Central memory CD4-positive, alpha-beta T cell (primary cell): ENCODE results near the gene CD37.
"Not testable (repeated sequence)": the region's sequence is repeated elsewhere in the genome, so short reads cannot be mapped to it uniquely, and the experiment has no call there.

ENCODE experiments used
- DNase-seq: peaks from one replicate; pipeline ENCODE4 v3.0.0; 2022

CD37 gene

DNA sequence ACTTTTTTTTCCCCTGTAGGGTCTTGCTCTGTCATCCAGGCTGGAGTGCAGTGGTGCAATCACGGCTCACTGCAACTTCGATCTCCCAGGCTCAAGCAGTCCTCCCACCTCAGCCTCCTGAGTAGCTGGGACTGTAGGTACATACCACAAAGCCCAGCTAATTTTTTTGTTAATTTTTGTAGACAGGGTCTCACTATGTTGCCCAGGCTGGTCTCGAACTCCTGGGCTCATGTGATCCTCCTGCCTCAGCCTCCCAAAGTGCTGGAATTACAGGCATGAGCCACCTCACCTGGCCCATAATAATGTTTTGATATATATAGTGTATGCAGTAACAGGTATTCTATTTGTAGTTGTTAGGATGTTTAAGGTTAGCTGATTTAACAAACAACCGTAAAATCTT is 4.0 kb upstream of the CD37 start:
- DNase-seq: not testable (repeated sequence)

DNA sequence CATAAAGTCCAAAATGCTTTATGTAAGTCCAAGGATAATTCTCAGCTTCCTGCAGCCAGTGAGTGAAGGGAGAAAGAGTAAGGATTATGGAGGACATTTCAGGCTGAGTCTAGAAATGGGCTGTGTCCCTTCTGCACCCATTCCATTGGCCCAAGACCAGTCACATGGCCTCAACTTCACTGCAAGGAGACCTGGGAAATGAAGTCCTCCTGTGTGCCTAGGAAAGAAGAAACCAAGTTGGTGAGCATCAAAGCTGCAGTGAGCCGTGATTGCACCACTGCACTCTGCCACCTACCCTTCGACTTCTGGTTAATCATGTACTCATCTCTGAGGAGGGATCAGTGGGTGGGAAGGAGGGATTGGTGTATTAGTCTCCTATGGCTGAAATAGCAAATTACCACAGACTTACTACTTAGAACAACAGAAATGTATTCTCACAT is 3.6 kb upstream of the CD37 start:
- DNase-seq: peak; percentile 68

DNA sequence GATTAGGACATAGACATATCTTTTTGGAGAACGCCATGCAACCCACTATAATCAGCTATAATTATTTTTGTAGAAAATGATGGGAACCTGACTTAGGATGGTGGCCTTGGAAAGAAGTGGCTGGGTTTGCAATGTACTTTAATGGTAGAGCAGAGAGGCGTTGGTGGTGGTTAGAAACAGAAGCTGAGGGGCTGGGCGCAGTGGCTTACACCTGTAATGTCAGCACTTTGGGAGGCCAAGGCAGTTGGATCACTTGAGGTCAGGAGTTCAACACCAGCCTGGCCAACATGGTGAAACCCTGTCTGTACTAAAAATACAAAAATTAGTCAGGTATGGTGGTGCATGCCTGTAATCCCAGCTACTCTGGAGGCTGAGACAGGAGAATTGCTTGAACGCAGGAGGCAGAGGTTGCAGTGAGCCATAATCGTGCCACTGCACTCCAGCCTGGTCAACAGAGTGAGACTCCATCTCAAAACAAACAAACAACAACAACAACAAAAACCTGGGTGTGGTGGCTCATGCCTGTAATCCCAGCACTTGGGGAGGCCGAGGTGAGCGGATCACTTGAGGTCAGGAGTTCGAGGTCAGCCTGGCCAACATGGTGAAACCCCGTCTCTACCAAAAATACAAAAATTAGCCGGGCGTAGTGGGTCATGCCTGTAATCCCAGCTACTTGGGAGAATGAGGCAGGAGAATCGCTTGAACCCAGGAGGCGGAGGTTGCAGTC is 2.4 kb upstream of the CD37 start:
- not testable (repeated sequence) for DNase-seq

DNA sequence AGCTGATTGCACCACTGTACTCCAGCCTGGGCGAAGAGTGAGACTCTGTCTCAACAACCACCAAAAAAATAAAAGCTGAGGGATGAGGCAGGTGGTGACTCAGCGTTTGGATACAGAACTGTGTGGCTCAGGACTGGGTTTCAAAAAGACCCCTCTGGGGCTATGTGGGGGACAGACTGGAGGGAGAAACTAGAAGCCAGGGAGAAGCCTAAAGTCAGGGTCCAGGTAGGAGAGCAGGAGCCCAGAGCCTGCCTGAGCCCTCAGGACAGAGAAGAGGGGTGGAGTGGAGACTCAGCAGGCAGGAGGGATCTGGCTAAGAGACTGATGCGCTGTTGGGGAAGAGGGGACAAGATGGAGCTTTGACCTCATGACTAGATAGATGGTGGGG is 1.8 kb upstream of the CD37 start:
- no peak for DNase-seq

DNA sequence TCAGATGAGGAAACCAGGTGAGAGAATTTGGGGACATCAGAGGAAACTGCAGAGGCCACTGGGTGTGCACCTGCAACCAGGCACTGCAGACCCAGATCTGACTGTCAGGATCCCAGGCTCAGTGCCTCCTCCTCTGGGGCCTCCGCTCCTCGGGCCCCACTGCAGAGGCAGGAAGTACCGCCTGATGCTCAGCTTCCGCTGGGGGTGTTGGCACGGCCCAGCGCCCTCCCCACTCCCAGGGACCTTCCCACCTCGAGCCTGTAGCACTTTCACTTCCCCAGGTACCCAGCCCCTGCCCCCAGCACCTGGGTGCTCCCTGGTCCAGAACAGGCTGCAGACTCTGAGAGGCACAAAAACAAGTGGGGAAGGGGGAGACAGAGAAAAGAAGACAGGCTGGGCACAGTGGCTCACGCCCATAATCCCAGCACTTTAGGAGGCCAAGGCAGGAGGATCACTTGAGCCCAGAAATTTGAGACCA is 1.4 kb upstream of the CD37 start:
- DNase-seq: peak; percentile 69

DNA sequence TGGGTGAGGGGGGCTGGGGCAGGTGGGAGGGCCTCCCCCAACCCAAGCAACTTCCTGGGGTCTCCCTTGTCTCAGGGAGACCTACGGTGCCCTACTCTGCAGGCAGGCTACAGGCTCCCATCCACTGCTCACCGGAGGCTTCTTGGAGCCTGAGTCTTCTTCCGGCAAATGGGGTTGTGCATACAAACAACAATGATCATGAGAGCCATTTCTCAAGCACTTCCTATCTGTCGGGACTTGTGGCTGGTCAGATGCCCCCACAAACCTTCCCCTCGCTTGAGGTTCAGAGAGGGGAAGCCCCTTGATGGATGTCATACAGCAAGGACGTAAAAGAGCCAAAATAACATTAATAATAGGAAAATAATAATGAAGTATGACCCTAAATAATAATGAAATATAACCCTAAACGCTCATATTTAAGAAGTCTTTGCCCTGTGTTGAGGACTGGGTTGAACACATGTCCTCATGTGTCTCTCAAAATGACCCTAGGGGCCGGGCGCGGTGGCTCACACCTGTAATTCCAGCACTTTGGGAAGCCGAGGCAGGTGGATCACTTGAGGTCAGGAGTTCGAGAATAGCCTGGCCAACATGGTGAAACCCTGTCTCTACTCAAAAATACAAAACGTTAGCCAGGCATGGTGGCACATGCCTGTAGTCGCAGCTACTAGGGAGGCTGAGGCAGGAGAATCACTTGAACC is 727 bp downstream of the CD37 start:
- DNase-seq: peak; percentile 28

DNA sequence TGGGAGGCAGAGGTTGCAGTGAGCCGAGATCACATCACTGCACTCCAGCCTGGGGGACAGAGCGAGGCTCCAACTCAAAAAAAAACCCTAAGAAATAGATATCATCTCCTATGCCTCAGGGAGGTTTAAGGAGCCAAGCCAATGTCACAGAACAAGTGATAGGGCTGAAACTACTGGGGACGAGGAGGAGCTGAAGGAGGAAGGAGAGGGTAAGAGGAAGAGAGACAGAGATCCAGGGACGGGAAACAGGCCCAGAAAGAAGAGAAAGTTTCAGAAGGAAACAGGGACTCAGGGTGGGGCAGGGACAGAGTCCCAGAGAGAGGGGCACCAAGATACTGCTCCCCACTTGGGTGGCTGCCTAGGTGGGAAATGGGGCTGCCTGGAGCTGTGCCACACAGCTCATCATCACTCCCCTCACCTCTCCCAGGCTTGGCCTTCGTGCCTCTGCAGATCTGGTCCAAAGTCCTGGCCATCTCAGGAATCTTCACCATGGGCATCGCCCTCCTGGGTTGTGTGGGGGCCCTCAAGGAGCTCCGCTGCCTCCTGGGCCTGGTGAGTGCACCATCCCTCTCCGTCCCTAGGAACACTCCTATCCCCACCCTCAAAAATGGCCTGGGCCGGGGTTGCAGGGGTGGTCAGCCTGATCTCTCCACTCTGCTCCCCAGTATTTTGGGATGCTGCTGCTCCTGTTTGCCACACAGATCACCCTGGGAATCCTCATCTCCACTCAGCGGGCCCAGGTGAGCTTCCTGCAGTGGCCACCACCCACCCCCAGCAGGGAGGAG is 1.5 kb downstream of the CD37 start:
- DNase-seq: no peak

DNA sequence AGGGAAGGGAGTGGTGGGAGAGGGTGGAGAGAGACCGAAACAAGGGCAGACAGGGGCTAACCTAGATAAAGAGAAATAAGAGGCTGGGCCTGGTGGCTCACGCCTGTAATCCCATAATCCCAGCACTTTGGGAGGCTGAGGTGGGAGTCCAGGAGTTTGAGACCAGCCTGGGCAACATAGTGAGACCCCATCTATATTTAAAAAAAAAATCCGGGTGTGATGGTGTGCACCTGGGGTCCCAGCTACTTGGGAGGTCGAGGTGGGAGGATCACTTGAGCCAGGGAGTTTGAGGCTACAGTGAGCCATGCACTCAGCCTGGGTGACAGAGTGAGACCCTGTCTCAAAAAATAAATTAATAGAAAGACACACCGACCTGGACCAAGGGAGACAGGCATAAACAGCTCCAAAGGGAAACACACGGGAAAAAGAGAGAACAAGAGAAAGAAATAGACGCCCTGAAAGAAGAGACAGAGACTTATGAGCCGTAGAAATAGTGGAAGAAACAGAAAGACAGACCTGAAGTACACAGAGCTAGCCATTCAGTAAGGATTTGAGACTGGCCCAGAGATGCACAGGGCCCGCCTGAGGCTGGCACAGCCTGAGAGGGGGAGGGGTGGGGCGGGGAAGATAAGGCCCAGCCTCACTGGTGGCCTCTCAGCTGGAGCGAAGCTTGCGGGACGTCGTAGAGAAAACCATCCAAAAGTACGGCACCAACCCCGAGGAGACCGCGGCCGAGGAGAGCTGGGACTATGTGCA is 2.2 kb downstream of the CD37 start:
- no peak for DNase-seq

DNA sequence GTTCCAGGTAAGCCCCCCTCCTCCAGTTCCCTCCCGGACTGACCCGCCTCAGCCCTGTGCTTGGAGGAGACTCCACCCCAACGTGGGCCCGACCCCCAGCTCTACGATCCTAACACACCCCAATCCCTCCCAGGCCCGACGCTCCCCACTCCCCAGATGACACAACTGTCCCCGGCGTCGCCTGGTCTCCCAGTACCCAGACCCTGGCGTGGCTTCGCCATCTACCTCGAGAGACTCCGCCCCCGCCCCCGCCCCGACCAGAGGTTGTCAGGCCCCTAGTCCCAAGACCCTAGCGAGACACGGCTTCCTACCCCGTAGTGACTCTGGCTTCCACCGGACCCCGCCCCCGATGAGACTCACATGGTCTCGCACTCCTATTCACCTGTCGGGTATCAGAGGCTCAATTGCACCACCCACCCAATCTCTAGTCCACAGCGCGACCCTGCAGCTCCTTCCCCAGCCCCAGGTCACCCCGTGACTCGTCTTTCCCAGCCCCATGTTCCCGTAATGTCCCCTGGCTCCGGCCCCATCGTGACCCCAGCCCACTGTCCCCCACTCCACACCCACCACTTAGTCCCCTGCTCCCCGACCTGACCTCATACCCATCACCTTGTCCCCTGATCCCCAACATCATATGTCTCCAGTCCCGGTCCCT is 2.9 kb downstream of the CD37 start:
- DNase-seq: no peak

DNA sequence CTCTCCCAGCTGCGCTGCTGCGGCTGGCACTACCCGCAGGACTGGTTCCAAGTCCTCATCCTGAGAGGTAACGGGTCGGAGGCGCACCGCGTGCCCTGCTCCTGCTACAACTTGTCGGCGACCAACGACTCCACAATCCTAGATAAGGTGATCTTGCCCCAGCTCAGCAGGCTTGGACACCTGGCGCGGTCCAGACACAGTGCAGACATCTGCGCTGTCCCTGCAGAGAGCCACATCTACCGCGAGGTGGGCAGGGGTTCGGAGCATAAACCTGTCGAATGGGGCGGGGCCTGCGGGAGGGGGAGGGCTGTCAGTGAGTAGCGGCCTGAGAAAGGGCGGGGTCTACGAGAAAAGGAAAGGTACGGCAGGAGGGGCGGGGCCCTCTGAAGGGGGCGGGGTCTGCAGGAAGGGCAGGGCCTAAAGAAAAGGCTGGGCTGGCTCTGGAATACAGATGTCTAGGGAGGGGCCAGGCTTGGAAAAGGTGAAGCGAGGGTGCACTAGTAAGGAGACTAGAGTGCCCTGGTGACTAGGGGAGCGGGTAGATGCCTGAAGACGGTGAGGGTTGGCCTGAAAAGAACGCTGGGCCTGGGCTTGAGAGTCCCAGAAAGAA is 3.6 kb downstream of the CD37 start:
- no peak for DNase-seq

DNA sequence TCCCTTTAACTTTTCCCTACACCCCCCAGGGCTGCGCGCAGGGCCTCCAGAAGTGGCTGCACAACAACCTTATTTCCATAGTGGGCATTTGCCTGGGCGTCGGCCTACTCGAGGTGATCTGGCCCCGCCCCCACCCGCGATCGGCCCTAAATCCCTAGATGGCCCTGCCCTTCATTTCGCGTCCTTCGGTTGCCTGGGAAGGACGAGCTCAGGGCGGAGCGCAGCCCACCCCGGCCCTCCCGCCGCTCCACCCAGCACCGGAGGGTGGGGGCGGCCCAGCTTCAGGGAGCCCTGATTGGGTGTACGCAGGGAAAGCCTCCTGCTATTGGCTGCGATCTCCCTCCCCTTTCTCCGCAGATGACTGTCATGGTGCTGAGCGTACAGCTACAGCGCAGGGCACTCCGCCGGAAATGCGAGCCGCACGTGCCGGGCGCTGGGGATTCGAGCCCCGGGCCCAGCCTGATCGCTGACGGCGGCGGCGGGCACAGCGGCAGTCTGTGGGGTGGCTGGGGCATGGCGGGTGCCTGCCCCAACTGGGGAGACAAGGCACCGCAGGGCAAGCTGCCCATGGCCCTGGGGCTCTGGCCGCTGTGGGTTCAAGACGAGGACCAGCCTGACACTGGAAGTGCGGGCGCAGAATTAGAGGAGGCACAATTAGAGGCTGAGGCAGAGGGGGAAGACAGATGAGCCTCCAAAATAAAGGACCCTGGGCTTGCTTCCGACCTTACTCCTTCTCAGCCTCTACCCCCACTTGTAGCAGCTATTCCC is 4.3 kb downstream of the CD37 start:
- no peak for DNase-seq

DNA sequence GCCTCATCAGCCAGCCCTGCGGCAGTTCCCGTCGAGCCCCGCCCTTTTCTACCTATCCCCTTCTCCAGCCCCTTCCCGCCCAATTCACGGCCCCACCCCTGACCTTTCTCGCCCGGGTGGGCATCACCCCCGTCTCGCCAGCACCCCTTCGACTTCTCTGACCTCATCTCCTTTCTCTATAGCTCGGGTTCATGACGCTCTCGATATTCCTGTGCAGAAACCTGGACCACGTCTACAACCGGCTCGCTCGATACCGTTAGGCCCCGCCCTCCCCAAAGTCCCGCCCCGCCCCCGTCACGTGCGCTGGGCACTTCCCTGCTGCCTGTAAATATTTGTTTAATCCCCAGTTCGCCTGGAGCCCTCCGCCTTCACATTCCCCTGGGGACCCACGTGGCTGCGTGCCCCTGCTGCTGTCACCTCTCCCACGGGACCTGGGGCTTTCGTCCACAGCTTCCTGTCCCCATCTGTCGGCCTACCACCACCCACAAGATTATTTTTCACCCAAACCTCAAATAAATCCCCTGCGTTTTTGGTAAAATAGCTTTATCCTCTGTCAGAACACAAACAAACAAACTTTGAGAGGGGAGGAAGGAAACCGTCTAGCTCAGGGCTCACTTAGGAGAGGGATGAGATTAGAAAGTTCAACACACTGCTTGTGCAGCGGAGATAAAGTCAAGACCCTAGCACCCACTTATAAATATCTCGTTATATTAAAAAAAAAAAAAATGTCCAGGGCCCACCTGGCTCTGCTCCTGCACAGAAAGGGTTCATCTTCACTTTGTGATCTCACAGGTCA is 5.1 kb downstream of the CD37 start:
- DNase-seq: no peak

DNA sequence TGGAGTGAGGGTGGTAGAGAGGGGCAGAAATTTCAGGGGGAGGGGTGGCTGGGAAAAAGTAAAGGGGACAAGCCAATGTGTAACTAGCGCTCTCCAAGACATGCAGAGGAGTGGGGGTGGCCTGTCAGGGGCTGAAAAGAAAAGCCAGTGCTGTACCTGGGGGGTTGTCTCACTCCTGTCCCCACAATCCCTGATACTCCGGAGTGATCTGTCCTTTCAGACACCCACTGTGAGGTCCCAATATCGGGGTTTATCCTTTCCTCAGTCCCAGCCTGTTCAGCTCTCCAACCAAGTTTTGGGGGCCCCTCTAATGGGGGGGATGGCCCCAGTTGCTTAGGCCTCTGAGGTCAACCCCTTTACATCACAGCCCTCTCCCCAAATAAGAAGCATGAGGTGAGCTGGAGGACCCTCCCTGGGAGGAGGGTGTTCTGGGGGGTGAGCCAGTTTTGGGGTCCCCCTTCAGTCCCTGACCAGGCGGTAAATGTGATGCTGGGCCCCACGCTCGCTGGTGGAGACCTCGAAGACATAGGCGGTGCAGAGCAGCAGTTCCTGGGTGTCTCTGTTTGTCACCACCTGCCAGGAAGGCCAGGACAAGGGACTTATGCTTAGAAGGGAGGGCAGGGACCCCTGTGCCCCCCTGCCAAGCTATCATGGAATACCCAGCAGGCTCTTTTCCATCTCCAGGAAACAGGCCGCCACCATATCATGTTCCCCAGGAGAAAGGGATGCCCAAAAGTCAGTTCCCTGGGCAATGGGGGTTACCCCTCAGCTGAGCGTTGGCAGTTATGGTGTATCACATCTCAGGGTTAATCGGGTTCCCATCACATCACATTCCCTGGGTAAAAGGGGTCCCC is 5.9 kb downstream of the CD37 start:
- DNase-seq: no peak

DNA sequence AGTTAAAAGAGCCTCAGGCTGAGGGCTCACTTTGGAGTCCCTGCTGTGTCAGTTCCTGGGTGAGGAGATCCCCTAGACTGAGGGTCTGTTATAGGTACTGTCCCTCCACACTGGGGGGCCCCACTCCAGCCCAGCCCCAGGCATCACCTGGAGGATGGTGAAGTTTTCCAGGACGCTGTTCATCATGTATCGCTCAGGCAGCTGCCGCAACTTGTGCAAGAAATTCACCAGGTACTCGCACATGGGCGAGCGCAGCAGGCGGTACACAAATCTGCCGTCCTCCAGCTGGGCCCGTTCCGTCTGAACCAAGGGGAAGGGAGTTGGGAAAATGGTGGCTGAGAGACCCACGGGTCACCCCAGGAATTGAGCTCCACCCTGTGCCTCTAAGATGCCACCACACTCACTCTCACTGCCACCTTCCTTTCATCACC is 7.1 kb downstream of the CD37 start:
- no peak for DNase-seq

DNA sequence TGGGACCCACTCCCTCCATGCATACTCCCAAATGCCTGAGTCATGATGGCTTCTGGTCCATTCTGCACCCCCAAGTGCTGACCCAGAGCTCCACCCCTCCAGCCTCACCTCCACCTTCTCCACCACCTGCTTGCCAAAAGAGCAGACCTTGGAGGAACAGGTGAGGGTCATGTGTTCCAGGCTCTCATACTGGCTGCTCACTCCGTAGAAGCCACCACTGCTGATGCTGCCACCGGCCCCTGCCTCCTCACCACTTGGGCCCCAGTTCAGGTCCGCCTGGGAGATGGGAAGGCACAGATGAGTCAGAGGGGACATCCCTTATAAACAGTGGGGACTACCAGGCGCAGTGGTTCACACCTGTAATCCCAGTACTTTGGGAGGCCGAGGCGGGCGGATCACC is 7.9 kb downstream of the CD37 start:
- DNase-seq: no peak

DNA sequence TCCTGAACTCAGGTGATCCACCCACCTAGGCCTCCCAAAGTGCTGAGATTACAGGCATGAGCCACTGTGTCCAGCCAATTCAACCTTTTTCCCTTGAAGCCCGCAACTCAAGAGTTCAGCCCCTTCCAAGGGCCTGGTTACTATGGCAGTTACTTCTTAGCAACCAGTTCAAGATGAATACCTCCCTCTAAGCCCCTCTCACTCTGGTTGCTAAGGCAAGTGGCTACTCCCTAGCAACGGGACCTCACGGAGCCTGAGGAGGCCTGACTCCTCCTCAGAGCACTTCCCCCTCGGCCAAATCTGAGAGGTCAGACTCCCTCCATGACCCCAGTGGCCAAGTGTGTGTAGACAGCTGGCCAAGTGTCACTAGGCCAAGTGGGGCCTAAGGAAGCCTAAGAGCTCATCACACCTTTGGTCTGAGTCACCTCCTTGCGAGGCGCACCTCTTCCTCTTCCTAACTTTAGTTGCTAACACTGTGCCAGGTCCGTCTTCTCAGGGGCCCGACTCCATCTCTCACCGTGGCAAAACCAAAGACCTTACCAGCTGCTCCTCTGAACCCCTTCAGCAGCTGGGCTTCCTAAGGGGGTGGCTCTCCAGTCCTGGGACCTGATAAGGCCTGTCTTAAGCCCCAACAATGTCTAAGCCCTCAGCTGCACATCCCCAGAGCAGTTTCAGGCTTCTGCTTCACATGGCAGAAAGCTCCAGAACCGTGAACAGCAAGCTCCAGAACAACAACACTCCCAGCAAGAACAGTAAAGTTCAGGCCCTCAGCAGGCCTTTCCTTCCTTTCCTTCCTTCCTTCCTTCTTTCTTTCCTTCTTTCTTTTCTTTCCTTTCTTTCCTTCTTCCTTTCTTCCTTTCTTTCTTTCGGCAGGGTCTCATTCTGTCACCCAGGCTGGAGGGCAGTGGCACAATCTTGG is 9.6 kb downstream of the CD37 start:
- no peak for DNase-seq

DNA sequence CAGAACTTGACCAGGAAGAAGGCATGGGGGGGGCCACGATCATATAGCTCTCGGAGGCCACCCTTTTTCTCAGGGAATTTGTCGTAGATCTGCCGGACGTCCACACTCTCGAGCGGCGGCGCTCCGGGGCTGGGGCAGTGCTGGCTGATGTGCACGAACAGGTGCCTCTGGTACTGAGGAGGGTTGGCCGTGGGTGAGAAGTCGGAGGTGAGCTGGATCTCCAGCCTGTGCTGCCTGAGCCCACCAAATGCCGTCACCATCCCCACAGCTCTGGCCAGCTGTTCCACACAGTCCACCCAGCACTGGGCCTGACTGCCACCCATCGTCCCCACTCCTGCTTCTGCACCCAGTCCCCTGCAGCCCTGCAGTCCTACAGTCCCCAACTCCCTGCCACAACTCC is 12.0 kb downstream of the CD37 start:
- no peak for DNase-seq

DNA sequence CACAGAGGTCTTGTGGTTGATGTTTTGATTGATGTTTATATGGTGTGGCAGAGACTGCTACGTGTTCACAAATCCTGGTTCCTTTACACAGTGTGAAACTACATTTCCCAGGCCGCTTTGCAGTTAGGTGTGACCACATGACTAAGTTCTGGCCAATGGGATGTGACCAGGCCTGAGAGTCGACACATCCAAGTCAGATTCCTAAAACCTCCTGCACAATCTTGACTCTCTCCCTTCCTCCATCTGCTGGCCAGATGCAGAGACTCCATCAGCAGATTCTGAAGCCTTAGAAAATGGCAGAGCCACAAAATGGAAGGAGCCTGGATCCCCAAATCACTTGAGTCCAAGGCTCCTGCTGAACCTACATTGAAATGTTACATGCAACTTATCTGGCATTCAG is 12.6 kb downstream of the CD37 start:
- DNase-seq: no peak
